Suppressor macrophage treated with lipopolysaccharide for 4 hours (primary cell): ENCODE results near the gene TWSG1.
"Not testable (repeated sequence)": the region's sequence is repeated elsewhere in the genome, so short reads cannot be mapped to it uniquely, and the experiment has no call there.

Experiments used
- DNase-seq: peaks from one replicate; pipeline ENCODE4 v3.0.0-alpha.2; 2020

Gene TWSG1

DNA sequence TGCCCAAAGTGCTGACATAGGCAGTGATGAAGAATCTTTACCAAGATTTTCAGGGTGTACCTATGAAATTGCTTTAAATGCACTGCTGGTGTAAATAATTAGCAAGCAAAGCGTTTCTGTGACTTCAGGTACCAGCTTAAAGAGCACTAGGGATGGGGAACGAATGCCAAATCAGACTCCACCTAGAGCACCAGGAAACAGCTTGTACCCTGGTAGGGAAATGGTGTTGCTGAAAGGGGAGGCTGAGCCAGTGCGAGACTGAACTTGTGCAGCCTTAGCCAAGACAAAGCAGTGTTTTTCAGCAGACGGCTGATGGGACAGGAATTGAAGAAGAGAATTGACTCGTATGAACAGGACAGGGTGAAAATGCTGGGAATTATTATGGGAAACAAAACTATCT lies 65.6 kb downstream of the TWSG1 start:
- DNase-seq: no peak

DNA sequence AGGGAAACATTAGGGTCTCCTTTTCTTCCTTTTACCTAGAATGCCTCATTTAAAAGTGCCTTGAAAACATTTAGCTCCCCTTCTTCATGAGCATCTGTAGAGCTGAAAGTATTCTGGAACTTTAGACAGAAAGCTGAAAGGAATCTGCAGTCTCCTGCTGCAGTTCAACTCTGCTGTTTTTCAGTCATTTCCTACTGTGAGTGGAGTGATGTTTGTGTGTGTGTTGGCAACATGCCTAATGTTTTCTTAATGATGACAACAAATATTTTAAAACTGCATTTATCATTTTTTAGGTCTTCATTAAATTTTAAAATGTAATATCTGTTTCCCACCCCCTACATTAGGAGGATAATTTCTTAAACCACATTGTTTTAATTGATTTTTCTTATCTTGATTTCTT lies 66.6 kb downstream of the TWSG1 start:
- no peak for DNase-seq

DNA sequence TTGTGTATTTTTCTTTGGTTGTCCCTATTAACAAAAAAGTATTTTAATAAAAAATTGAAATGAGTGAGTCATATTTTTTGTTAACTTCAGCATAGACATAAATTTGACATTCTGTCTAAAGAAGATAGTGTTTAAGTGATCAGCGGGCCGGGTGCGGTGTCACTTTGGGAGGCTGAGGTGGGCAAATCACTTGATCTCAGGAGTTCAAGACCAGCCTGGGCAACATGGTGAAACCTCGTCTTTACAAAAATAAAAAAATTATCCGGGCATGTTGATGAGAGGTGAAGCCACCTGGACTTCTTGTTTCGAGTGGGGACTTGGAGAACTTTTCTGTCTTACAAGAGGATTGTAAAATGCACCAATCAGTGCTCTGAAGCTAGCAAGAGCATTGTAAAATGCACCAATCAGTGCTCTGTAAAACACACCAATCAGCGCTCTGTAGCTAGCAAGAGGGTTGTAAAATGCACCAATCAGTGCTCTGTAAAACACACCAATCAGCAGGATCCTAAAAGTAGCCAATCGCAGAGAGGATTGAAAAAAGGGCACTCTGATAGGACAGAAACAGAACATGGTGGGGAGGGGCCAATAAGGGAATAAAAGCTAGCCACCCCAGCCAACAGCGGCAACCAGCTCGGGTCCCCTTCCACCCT lies 67.9 kb downstream of the TWSG1 start:
- DNase-seq: not testable (repeated sequence)

DNA sequence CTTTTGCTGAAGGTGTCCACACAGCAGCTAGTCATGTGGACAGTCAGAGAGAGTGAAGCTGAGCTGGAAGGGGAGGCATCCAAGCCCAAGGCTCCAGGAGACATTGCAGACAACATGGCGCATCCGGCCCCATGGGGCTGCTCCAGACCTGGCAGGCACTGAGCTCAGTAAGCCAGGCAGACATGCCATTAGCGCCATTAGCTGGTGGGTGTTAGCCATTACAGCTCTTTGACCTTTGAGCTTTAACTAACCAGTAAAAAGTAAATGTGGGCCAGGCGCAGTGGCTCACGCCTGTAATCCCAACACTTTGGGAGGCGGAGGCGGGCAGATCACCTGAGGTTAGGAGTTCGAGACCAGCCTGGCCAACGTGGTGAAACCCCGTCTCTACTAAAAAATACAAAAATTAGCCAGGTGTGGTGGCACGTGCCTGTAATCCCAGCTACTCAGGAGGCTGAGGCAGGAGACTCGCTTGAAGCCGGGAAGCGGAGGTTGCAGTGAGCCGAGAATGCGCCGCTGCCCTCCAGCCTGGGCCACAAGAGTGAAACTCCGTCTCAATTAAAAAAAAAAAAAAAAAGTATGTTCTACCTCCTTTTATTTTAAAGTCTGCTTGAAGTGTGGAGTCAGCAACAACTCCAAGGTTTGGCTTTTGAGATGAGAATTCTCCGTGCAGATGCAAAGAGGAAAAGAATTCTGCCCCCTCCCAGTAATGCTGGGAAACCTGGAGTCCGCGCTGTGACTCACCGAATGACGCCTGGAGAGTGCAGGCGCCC lies 69.4 kb downstream of the TWSG1 start:
- peak; percentile 80 for DNase-seq

DNA sequence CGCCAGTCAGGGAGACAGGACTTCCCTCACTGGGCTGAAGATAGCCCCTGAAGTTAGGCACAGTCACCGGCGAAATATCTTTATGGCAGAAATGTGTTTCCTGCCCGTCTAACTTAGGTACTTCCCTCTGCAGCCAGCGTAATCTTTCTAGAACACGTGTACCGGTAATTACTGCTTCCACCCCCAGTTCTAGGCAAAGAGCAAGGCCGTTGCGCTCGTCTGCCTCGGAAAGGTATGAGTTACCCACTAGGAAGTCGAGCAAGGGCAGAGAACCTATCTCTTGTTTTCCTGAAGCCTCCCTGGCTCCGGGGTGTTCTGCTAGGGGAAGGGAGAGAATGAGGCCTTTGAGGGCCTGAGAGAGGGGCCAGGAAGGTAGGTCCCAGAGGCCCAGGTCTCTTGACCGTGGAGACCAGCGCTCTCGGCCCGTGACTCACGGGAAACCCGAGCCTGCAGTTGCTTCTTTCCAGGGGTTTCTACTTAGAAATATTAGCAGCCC lies 70.0 kb downstream of the TWSG1 start:
- no peak for DNase-seq

DNA sequence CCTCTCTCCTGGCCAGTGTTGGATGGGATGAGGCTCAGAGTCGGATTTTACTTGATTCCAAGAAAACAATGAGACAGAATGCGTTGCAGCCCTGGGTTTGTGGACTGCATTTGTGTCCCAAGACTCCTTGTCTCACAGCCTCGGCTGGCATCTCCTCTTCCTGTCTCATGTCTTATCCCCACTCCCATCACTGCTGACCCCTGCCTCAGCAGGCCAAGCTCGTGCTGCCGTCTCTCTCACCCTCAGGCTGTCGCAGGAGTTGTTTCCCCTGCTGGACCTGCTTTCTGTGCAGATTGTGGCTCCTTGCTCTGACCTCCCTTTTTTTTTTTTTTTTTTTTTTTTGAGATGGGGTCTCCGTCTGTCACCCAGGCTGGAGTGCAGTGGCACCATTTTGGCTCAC lies 70.6 kb downstream of the TWSG1 start:
- DNase-seq: no peak

DNA sequence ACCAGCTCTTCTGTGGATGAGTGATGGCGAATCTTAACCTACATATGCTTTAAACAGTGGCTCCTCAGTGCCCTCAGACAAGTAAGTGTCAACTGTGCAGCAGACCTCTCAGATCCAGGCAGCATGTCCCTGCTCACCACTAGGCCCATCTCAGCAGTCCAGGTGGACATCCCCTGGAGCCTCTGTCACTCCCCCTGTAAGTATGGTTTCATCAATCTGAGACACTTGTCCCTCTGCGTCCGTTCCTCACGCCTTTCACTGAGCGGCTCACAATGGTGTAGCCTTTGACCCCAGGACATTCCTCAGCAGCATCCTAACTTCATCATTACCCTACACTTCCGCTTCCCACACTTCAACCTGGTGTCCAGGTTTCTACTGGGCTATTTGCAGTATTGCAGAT lies 71.4 kb downstream of the TWSG1 start:
- DNase-seq: no peak

DNA sequence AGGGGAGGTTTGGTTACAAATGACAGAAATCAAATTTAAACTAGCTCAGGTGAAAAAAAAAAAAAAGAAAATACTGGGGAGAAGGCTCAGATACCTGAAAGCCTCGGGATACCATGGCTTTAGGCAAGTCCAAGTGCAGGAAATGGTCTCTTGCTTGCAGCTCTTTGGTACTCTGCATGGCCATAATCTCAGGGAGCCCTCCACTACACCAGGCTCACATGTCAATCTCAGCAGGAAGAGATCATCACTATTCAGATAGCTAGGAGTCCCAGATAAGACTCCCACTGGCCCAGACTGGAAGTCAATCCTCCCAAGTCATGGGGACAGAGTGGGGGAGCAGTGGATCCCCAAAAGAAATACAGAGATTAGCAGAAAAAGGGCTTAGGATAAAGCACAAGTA lies 75.9 kb downstream of the TWSG1 start:
- DNase-seq: no peak

DNA sequence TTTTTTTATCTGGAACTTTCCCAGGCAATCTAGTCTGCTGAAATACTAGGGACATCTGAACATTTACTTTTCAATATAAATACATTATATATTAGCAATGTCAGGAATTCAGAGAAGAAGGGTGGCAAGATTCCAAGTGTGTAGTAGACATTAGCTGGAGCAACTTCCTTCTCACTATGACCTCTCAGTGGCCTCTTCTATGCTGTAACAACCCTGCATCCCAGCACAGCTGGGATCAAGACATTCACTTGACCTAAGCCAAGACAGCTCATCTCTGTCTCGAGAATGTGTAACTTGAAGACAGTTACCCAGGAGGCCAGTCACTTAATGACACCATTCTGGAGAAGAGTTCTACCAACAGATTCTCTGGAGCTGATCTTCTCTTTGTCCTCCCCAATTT lies 79.0 kb downstream of the TWSG1 start:
- no peak for DNase-seq

DNA sequence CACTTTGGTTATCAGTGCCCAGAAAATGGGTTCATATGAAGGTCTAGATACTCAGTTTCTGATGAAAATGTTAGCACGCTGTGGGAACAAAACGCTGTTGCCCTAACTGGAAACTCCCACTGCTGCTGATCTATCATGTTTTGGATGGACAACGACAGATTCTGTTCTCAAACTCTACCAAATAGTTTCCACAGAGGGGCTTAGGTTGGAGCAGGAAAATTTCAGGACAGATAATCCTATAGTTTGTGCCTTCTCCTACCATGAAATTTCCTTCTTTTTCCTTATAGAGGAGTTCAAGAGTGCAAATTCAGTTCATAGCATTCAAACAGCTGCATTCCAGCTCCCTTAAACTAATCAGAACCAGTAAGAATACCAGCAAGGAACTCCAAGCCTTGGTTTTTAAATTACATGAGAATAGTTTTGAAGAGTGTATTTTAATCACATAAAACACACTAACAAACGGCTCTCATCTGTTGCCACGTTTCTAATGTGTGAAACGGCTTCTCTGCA lies 82.0 kb downstream of the TWSG1 start:
- no peak for DNase-seq

DNA sequence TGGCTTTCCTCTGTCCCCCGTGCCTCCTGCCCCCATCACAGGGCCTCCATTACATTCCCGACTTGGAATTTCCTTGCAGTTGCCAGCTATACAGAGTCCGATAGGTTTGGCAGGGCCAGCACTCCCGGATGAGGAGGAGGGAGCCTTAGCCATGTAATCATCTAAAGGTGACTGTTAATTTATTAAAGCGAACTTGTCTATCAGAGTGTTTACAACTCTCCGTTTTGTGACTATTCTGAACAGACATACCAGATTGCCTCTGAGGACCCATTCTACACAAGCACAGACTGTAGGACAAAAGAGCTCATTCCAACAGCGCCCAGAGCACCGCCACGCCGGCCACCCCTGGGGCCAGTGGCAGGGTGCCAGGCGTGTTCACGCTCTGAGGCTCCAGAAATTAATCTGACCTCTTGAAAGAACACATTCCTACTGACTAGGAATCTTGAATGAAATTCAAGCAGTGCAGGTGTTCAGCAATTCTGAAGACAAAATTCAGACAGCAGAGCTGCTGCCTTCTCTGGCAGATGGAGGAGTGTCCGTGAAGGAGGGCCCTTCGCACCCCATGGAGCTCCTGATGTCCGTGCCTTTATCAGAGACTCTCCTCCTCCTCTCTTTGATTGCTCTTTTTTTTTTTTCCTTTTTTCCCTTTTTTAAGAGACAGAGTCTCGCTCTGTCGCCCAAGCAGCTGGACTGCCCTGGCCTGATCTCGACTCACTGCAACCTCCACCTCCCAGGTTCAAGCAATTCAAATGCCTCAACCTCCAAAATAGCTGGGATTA lies 82.7 kb downstream of the TWSG1 start:
- DNase-seq: no peak

DNA sequence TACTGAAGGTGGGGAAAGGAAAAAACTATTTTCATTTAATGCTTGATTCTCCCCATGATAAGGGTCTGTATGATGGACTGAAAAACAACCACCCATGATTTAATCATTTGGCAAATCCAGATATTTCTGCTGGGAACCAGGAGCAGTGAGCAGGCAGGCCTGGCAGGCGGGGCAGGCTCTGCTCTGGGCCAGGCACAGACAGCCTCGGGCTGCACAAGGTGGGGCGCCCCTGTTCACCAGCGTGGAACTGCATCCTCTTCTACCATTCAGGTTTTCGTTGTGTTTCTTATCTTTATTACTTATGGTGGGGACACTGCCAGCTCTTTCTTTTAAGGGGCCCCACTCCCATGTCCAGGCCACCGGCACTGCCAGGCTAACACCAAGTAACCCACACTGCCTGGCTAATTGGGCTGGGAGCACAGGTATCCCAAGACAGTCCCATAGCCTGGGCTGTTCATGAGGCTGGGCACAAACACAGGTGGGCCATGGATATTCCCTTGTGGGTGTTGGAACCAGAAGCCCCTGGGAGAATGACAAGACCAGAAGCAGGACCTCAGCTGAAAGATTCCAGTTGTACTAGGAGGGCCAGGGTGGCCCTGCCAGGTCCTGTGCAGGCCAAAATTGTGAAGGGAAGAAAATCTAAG lies 83.6 kb downstream of the TWSG1 start:
- DNase-seq: no peak

DNA sequence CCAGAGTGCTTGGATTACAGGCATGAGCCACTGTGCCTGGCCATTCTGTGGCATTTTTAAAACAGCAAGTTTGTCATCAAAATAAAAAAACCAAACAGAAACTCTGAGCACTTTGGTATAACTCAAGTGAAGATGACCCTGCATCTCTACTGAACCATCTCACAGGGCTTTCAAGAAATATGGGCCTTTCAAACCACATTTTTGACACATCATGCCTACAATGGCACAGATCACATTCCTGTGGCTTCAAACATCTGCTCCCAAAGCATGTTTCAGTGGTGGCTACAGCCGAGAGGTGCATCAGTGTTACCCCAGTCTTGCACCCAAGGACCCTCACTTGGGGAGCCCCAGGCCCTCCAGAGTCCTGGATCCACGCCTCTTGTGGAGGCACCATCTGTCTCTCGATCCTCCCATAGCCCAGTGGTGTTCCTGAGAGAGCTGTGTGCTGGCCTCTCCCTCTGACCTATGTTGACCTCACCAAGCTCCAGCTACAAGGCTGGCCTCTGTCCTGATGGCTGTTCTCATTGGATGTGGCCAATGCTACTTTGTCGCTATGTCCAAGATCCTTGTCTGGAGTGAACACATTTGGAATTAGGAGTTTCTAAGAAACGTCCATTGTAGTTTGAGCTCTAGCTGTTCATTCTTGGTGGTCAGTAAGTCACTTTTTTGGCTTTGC lies 85.5 kb downstream of the TWSG1 start:
- DNase-seq: no peak

DNA sequence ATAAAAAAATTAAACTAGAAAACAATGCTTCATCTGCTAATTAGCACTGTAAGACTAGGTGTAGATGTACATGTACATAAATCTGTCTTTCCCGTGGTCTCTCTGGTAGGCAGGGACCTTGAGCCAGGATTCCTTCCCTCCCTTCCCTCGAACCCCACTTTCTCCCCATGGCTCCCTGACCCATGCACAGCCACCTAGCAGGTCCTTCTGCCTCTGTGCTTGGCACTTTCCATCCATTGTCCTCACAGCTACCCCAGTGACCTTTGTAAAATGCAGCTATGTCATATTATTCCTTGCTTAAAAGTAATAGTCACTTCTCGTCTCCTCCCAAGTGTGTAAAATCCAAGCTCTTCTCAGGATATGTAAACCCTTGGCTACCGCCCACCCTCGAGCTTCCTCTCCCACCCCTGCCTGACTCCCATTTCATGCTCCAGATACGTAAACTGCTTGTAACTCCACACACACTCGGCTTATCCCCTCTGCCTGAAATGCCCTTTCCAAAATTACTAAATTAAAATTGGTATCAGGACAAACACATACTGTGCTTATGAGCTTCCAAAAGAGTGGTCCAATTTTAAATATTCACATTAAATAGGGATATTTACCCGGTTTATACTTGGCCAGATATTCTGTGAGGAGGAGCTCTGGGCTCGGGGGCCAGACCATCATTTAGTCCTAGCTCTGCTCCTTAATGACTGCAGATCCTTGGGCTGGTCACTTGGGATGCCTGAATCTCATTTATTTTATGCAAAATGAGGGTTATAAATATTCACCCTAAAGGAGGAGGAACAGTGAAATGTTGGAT lies 86.7 kb downstream of the TWSG1 start:
- DNase-seq: no peak

DNA sequence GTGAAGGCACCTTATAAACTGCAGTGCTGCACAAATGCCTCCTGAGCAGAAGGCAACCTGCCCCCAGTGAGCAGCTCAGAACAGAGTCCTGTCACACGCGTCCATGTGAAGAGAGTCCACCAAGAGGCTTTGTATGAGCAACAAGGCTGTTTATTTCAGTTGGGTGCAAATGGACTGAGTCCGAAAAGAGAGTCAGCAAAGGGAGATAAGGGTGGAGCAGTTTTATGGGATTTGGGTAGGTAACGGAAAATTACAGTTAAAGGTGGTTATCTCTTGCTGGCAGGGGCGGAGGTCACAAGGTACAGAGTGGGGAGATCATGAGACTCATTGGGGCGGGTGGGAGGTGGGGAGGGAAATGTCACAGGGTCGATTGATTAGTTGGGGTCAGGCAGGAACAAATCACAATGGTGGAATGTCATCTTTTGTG lies 87.3 kb downstream of the TWSG1 start:
- no peak for DNase-seq

DNA sequence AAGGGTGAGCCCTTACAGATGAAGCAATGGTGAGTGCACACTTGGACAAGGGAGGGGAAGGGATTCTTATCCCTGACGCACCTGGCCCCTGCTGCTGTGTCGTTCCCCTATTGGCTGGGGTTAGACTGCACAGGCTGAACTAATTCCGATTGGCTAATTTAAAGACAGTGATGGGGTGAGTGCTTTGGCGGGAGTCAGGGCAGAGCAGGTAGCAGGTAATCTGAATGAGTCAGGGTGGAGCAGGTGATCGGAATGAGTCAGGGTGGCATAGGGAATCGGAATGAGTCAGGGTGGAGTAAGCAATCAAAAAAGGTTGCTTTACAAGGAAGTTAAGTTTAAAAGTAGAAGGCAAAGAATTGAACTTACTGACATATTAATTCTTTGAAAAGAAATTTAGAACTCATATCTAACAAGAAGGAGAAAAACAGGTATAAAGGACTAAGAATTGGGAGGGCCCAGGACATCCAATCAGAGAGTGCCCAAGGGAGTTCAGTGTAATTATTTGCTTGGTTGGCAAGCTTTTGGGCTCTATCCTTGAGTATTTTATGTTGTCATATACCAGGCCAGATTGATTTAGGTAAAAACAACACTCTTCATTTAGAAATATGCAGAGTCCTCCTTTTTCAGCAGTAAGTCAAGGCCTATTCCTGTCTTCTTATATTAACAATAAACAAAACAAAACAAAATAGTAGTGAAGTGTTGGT lies 88.4 kb downstream of the TWSG1 start:
- no peak for DNase-seq

DNA sequence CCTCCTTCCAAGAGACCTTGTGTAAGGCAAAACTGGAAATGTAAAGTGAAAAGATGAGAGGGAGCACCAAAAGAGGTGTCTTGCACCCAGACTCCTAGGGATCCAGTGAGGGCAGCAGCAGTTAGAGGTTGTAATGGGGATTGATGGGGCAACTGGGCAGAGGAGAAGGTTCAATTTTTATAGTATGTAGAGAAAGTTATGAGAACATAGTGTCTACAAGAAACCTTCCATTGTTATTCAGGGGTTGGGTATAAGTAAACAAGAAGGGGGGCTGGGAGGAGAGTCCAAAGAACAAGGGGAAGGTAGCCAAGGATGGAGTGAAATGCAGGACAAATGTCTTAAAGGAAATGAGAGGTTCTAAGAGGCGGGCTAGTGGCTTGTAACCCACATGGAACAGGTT lies 89.1 kb downstream of the TWSG1 start:
- not testable (repeated sequence) for DNase-seq

DNA sequence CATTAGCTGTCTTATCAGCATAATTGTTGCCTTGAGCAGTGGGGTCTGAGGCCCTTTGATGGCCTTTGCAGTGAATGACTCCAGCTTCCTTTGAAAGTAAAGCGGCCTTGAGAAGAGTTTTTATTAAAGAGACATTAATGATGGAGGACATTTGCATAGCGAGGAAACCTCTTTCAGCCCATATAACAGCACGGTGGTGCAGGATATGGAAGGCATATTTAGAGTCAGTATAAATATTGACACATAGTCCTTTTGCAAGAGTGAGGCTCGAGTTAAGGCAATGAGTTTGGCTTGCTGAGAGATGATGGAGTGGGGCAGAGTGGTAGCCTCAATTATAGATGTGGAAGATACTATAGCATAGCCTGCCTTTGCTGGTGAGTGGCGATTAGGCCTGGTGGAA lies 89.7 kb downstream of the TWSG1 start:
- DNase-seq: not testable (repeated sequence)

DNA sequence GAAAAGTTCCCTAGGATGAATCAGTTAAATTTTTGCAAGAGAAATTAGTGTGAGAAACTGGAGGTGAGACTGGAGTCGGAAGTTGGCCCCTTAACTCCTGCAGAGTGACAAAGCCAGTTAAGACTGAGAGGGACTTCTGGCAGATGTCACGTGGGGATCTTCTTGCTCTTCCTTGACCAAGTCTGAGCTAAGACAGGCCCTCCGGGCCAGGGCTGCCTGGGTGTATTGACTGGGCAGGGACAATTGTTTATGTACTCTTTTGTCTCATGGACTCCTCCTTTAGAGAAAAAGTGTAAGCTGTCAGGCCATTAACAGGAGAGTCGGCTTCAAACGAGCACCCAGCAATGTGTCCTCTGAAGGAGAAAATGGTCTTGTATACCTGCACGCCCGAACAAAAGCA lies 92.2 kb downstream of the TWSG1 start:
- DNase-seq: no peak

DNA sequence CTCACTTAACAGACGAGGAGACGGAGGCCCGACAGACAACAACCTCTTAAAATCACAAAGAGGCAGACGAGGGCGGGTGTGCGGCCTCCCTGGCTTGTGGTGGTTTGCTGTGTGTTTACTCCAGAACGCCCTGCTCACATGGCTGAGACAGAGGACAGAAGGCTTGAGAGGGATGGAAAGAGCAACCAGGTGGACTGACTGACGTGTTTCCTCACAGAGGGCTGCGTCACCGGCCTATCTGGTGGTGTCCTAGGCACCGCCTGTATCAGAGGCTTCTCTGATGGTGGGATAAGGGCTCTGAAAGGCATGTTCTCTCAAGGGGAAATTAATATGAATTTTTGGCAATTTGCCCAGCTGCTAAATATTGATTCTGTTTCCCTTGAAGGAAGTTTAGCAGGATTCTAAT lies 93.7 kb downstream of the TWSG1 start:
- no peak for DNase-seq
